Gastroesophageal sphincter (tissue), 4 donors: ENCODE data around the gene L3HYPDH. TPM values are rescaled to one million over a fixed set of nuclear protein-coding genes. Genes with fewer than 3 reads are reported as not detected.

Experiments
- ATAC-seq: fragments of 150-250 bp; one replicate; pipeline ENCODE4 v1.9.1; 2016; ENCODE audit warnings: mild to moderate bottlenecking, moderate library complexity
- H3K27ac ChIP-seq, 4 donors: fragments of 200-600 bp; sonication (generic) in 3 of 4; 1 replicate in 3 of 4; 2 replicates in 1 of 4; pipeline ENCODE4 v1.5.1; 2016 to 2019
- H3K27me3 ChIP-seq: fragments of 200-600 bp; sonication (generic); one replicate; pipeline ENCODE4 v1.5.1; 2019
- H3K36me3 ChIP-seq, 2 donors: fragments of 200-600 bp; sonication (generic); one replicate each; pipeline ENCODE4 v1.5.1; 2019; ENCODE audit warnings: control low read depth in 1 of 2
- H3K4me1 ChIP-seq, 3 donors: fragments of 200-600 bp; sonication (generic); 1 replicate in 2 of 3; 2 replicates in 1 of 3; pipeline ENCODE4 v1.5.1; 2016 to 2019; ENCODE audit warnings: control low read depth in 2 of 3
- H3K4me3 ChIP-seq, 2 donors: fragments of 200-600 bp; sonication (generic); one replicate each; pipeline ENCODE4 v1.5.1; 2019; ENCODE audit warnings: mild to moderate bottlenecking in 1 of 2, moderate library complexity in 1 of 2
- H3K9me3 ChIP-seq, 3 donors: fragments of 200-600 bp; sonication (generic); one replicate each; pipeline ENCODE4 v1.5.1; 2017 to 2019; ENCODE audit warnings: control low read depth in 2 of 3
- CTCF ChIP-seq, 4 experiments: fragments of 200-600 bp in 2 of 4; fragments of 450-650 bp in 2 of 4; sonication (generic) in 1 of 4; IDR thresholded peaks; one replicate each; pipeline ENCODE4 v1.5.1; 2017 to 2019; ENCODE audit warnings: antibody characterized with exemption in 4 of 4, mild to moderate bottlenecking in 2 of 4, moderate library complexity in 2 of 4
- EP300 ChIP-seq: sonication (generic); formaldehyde crosslinking; IDR thresholded peaks from one replicate; pipeline ENCODE4 v1.6.1; 2017; ENCODE audit warnings: antibody characterized with exemption, mild to moderate bottlenecking
- POLR2A ChIP-seq, 2 donors: fragments of 450-650 bp; IDR thresholded peaks; one replicate each; pipeline ENCODE4 v1.6.1; 2017; ENCODE audit warnings: antibody characterized with exemption in 2 of 2, mild to moderate bottlenecking in 2 of 2, moderate library complexity in 1 of 2
- POLR2AphosphoS5 ChIP-seq: sonication (generic); formaldehyde crosslinking; IDR thresholded peaks from one replicate; pipeline ENCODE4 v1.6.1; 2017; ENCODE audit warnings: antibody characterized with exemption
- WGBS, 2 donors: methylation state at CpG; one replicate each; pipeline ENCODE4 v1.1.5; 2018; ENCODE audit warnings: low coverage in 1 of 2; 5-methylcytosine and 5-hydroxymethylcytosine counted together
- total RNA-seq, 4 donors: library from RNA; depleted of rRNA; stranded (reverse); fragments of >200 nt; gene quantifications; one replicate each; pipeline ENCODE4 v1.1.0, GENCODE V29; 2016

Gene L3HYPDH
- total RNA-seq, 4 donors from 2014 or later: 24.5 to 37.7 (median 33.3) TPM

- no peak for ATAC-seq
These were observed 23.0 kb upstream of the L3HYPDH start for GRCh38 chr14:59507063-59507751.

GRCh38 chr14:59503256-59503655 lies 19.0 kb upstream of the L3HYPDH start:
- TF ChIP-seq CTCF (IDR thresholded peaks at IDR 0.05) (no peak), POLR2AphosphoS5 (no peak), POLR2A (IDR thresholded peaks at IDR 0.05) (no peak), EP300 (no peak)
- no peak for ATAC-seq

More at GRCh38 chr14:59507063-59507751, 23.0 kb upstream of the L3HYPDH start:
- no peaks in the 10 kb centered on the region for H3K9me3 ChIP-seq
- no peaks in the 10 kb centered on the region for H3K27me3 ChIP-seq
- H3K36me3 ChIP-seq: peaks cover 0 to 20% of the 10 kb centered on the region in 2 donors
- no peak overlapping the region for H3K4me3 ChIP-seq
- no peaks in the 10 kb centered on the region for H3K4me1 ChIP-seq
- no peak overlapping the region for H3K27ac ChIP-seq
- TF ChIP-seq CTCF (IDR thresholded peaks at IDR 0.05): peak; percentile 11 to 68 (median 38)
- TF ChIP-seq POLR2A (IDR thresholded peaks at IDR 0.05): no peak

GRCh38 chr14:59500732-59501131 lies 16.5 kb upstream of the L3HYPDH start:
- H3K27me3 ChIP-seq: no peaks in the 10 kb centered on the region
- no peak overlapping the region for H3K27ac ChIP-seq
- H3K4me3 ChIP-seq: no peak overlapping the region
- peaks cover 0 to 66% of the 10 kb centered on the region in 2 donors for H3K36me3 ChIP-seq
- peaks cover 0 to 10% (median 0%) of the 10 kb centered on the region in 3 donors for H3K4me1 ChIP-seq
- TF ChIP-seq POLR2AphosphoS5: no peak
- no peak for TF ChIP-seq EP300
- no peak for TF ChIP-seq POLR2A (IDR thresholded peaks at IDR 0.05)
- no peak for TF ChIP-seq CTCF (IDR thresholded peaks at IDR 0.05)
- WGBS, 2 donors: 44 to 63% methylated on average over 3 of the region's 3 CpGs
- ATAC-seq: no peak
- H3K9me3 ChIP-seq: no peaks in the 10 kb centered on the region

More at GRCh38 chr14:59503256-59503655, 19.0 kb upstream of the L3HYPDH start:
- Histone ChIP-seq H3K4me1 (peaks cover 0 to 10% (median 0%) of the 10 kb centered on the region in 3 donors), H3K27me3 (no peaks in the 10 kb centered on the region), H3K27ac (no peak overlapping the region), H3K36me3 (peaks cover 0 to 44% of the 10 kb centered on the region in 2 donors), H3K4me3 (no peak overlapping the region), H3K9me3 (no peaks in the 10 kb centered on the region)
- WGBS, 2 donors: 59 to 75% methylated on average over 4 of the region's 4 CpGs

GRCh38 chr14:59492384-59492783 lies 8.2 kb upstream of the L3HYPDH start:
- TF ChIP-seq CTCF (IDR thresholded peaks at IDR 0.05): no peak
- TF ChIP-seq EP300: no peak
- no peak for TF ChIP-seq POLR2AphosphoS5
- TF ChIP-seq POLR2A (IDR thresholded peaks at IDR 0.05): no peak
- WGBS, 2 donors: 43 to 80% methylated on average over 1 of the region's 1 CpG
- ATAC-seq: no peak
- H3K36me3 ChIP-seq: peaks cover 0 to 98% of the 10 kb centered on the region in 2 donors
- H3K4me1 ChIP-seq: peaks cover 0 to 26% (median 0%) of the 10 kb centered on the region in 3 donors
- H3K27ac ChIP-seq: no peak overlapping the region
- H3K27me3 ChIP-seq: no peaks in the 10 kb centered on the region
- no peaks in the 10 kb centered on the region for H3K9me3 ChIP-seq
- H3K4me3 ChIP-seq: no peak overlapping the region

- TF ChIP-seq POLR2A (IDR thresholded peaks at IDR 0.05) (no peak), EP300 (no peak), POLR2AphosphoS5 (no peak), CTCF (IDR thresholded peaks at IDR 0.05) (no peak)
- Histone ChIP-seq H3K9me3 (no peaks in the 10 kb centered on the region), H3K27me3 (no peaks in the 10 kb centered on the region), H3K4me1 (peaks cover 0 to 41% (median 7%) of the 10 kb centered on the region in 3 donors), H3K4me3 (no peak overlapping the region), H3K36me3 (peaks cover 0 to 83% of the 10 kb centered on the region in 2 donors), H3K27ac (no peak overlapping the region)
- ATAC-seq: no peak
- WGBS, 2 donors: 83 to 100% methylated on average over 1 to 3 of the region's 3 CpGs
These were observed 6.5 kb upstream of the L3HYPDH start for GRCh38 chr14:59490756-59491155.
